SK-N-SH treated with all-trans-retinoic acid at 6 μM for 48 hours (cell line): ENCODE measurements around the gene TSEN2.

Experiments used
- ATAC-seq: fragments of 200-7000 bp; cut with Tn5 transposase; 3 replicates; pipeline ENCODE4 v1.9.1; 2020; ENCODE audit warnings: mild to moderate bottlenecking, moderate library complexity
- ARNTL ChIP-seq: fragments of 450-650 bp; formaldehyde crosslinking; IDR thresholded peaks from 2 replicates; pipeline ENCODE4 v1.5.0; 2020; ENCODE audit warnings: low read depth, mild to moderate bottlenecking, moderate library complexity, borderline replicate concordance
- BACH2 ChIP-seq: fragments of 250-450 bp; sonication (Bioruptor Pico); IDR thresholded peaks from 2 replicates; pipeline ENCODE4 v1.9.0; 2021; ENCODE audit warnings: mild to moderate bottlenecking, borderline replicate concordance
- CREB5 ChIP-seq: fragments of 250-450 bp; sonication (Bioruptor Pico); IDR thresholded peaks from 2 replicates; pipeline ENCODE4 v1.5.1; 2020; ENCODE audit warnings: low read depth, mild to moderate bottlenecking, moderate library complexity
- CSDC2 ChIP-seq: fragments of 250-450 bp; sonication (Bioruptor Pico); IDR thresholded peaks from 2 replicates; pipeline ENCODE4 v1.5.0; 2020; ENCODE audit warnings: mild to moderate bottlenecking, moderate library complexity
- CSRNP3 ChIP-seq: fragments of 250-450 bp; sonication (Bioruptor Pico); IDR thresholded peaks from 2 replicates; pipeline ENCODE4 v1.5.1; 2021; ENCODE audit warnings: mild to moderate bottlenecking, moderate library complexity
- GLIS3 ChIP-seq: fragments of 250-450 bp; sonication (Bioruptor Pico); IDR thresholded peaks from 2 replicates; pipeline ENCODE4 v1.5.0; 2020; ENCODE audit warnings: mild to moderate bottlenecking, moderate library complexity
- ISL1 ChIP-seq: fragments of 250-450 bp; sonication (Bioruptor Pico); IDR thresholded peaks from 2 replicates; pipeline ENCODE4 v2.1.2; 2022; ENCODE audit warnings: mild to moderate bottlenecking, moderate library complexity
- POU6F1 ChIP-seq: fragments of 250-450 bp; sonication (Bioruptor Pico); IDR thresholded peaks from 2 replicates; pipeline ENCODE4 v1.8.0; 2021; ENCODE audit warnings: low read depth, mild to moderate bottlenecking, moderate library complexity, borderline replicate concordance
- PPARA ChIP-seq: fragments of 250-450 bp; sonication (Bioruptor Pico); IDR thresholded peaks from 2 replicates; pipeline ENCODE4 v1.5.0; 2020; ENCODE audit warnings: mild to moderate bottlenecking, borderline replicate concordance
- RARB ChIP-seq: fragments of 250-450 bp; sonication (Bioruptor Pico); IDR thresholded peaks from 2 replicates; pipeline ENCODE4 v1.8.0; 2021; ENCODE audit warnings: mild to moderate bottlenecking, moderate library complexity
- SNAI2 ChIP-seq: fragments of 250-450 bp; sonication (Bioruptor Pico); IDR thresholded peaks from 2 replicates; pipeline ENCODE4 v1.5.0; 2020; ENCODE audit warnings: mild to moderate bottlenecking, moderate library complexity
- TCF4 ChIP-seq: fragments of 250-450 bp; sonication (Bioruptor Pico); IDR thresholded peaks from 2 replicates; pipeline ENCODE4 v1.8.0; 2021; ENCODE audit warnings: mild to moderate bottlenecking, moderate library complexity, borderline replicate concordance
- TOX ChIP-seq: fragments of 250-450 bp; sonication (Bioruptor Pico); IDR thresholded peaks from 2 replicates; pipeline ENCODE4 v1.8.0; 2021; ENCODE audit warnings: mild to moderate bottlenecking, moderate library complexity, borderline replicate concordance
- ZC3H10 ChIP-seq: fragments of 250-450 bp; sonication (Bioruptor Pico); IDR thresholded peaks from 2 replicates; pipeline ENCODE4 v1.5.1; 2021; ENCODE audit warnings: mild to moderate bottlenecking, moderate library complexity
- ZFP3 ChIP-seq: fragments of 250-450 bp; sonication (Bioruptor Pico); IDR thresholded peaks from 2 replicates; pipeline ENCODE4 v1.5.0; 2020; ENCODE audit warnings: mild to moderate bottlenecking, moderate library complexity
- ZFP30 ChIP-seq: fragments of 450-650 bp; formaldehyde crosslinking; IDR thresholded peaks from 2 replicates; pipeline ENCODE4 v1.5.0; 2022; ENCODE audit warnings: mild to moderate bottlenecking, moderate library complexity
- ZNF70 ChIP-seq: fragments of 450-650 bp; formaldehyde crosslinking; IDR thresholded peaks from 2 replicates; pipeline ENCODE4 v1.5.0; 2020; ENCODE audit warnings: mild to moderate bottlenecking, moderate library complexity
- ZNF8 ChIP-seq: fragments of 450-650 bp; formaldehyde crosslinking; IDR thresholded peaks from 2 replicates; pipeline ENCODE4 v1.5.0; 2020; ENCODE audit warnings: mild to moderate bottlenecking, moderate library complexity
- TF ChIP-seq, protein P1 (sequence below): fragments of 250-450 bp; sonication (Bioruptor Pico); IDR thresholded peaks from 2 replicates; pipeline ENCODE4 v1.8.0; 2020; ENCODE audit warnings: mild to moderate bottlenecking, moderate library complexity, borderline replicate concordance
- TF ChIP-seq, protein P2 (sequence below): fragments of 250-450 bp; sonication (Bioruptor Pico); IDR thresholded peaks from 2 replicates; pipeline ENCODE4 v1.5.0; 2020; ENCODE audit warnings: mild to moderate bottlenecking, moderate library complexity

The TSEN2 gene

GRCh38 chr3:12490547-12490946, 6.3 kb downstream of the TSEN2 start:
- no peak for ATAC-seq
- TF ChIP-seq, protein P1, sequence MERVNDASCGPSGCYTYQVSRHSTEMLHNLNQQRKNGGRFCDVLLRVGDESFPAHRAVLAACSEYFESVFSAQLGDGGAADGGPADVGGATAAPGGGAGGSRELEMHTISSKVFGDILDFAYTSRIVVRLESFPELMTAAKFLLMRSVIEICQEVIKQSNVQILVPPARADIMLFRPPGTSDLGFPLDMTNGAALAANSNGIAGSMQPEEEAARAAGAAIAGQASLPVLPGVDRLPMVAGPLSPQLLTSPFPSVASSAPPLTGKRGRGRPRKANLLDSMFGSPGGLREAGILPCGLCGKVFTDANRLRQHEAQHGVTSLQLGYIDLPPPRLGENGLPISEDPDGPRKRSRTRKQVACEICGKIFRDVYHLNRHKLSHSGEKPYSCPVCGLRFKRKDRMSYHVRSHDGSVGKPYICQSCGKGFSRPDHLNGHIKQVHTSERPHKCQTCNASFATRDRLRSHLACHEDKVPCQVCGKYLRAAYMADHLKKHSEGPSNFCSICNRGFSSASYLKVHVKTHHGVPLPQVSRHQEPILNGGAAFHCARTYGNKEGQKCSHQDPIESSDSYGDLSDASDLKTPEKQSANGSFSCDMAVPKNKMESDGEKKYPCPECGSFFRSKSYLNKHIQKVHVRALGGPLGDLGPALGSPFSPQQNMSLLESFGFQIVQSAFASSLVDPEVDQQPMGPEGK (CRISPR knock-in tag): no peak
- TF ChIP-seq ARNTL (no peak), CSRNP3 (CRISPR knock-in tag) (no peak), CREB5 (CRISPR knock-in tag) (no peak), TOX (CRISPR knock-in tag) (no peak), GLIS3 (CRISPR knock-in tag) (no peak), RARB (CRISPR knock-in tag) (no peak), BACH2 (CRISPR knock-in tag) (no peak), ZFP3 (CRISPR knock-in tag) (no peak), POU6F1 (CRISPR knock-in tag) (no peak), ZNF70 (no peak), SNAI2 (CRISPR knock-in tag) (no peak)
- TF ChIP-seq, protein P2, sequence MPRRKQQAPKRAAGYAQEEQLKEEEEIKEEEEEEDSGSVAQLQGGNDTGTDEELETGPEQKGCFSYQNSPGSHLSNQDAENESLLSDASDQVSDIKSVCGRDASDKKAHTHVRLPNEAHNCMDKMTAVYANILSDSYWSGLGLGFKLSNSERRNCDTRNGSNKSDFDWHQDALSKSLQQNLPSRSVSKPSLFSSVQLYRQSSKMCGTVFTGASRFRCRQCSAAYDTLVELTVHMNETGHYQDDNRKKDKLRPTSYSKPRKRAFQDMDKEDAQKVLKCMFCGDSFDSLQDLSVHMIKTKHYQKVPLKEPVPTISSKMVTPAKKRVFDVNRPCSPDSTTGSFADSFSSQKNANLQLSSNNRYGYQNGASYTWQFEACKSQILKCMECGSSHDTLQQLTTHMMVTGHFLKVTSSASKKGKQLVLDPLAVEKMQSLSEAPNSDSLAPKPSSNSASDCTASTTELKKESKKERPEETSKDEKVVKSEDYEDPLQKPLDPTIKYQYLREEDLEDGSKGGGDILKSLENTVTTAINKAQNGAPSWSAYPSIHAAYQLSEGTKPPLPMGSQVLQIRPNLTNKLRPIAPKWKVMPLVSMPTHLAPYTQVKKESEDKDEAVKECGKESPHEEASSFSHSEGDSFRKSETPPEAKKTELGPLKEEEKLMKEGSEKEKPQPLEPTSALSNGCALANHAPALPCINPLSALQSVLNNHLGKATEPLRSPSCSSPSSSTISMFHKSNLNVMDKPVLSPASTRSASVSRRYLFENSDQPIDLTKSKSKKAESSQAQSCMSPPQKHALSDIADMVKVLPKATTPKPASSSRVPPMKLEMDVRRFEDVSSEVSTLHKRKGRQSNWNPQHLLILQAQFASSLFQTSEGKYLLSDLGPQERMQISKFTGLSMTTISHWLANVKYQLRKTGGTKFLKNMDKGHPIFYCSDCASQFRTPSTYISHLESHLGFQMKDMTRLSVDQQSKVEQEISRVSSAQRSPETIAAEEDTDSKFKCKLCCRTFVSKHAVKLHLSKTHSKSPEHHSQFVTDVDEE (CRISPR knock-in tag): no peak

- no peak for ATAC-seq
- TF ChIP-seq BACH2 (CRISPR knock-in tag): no peak
- no peak for TF ChIP-seq CREB5 (CRISPR knock-in tag)
- TF ChIP-seq ZNF70: no peak
- no peak for TF ChIP-seq ARNTL
- TF ChIP-seq RARB (CRISPR knock-in tag): no peak
- no peak for TF ChIP-seq CSRNP3 (CRISPR knock-in tag)
- TF ChIP-seq ISL1 (CRISPR knock-in tag): no peak
- no peak for TF ChIP-seq ZFP30 (CRISPR knock-in tag)
- TF ChIP-seq TCF4 (CRISPR knock-in tag): no peak
- no peak for TF ChIP-seq TOX (CRISPR knock-in tag)
- TF ChIP-seq PPARA (CRISPR knock-in tag): no peak
- no peak for TF ChIP-seq SNAI2 (CRISPR knock-in tag)
- TF ChIP-seq, protein P2 (CRISPR knock-in tag): no peak
- no peak for TF ChIP-seq CSDC2
- no peak for TF ChIP-seq POU6F1 (CRISPR knock-in tag)
- no peak for TF ChIP-seq ZFP3 (CRISPR knock-in tag)
- no peak for TF ChIP-seq ZC3H10
- no peak for TF ChIP-seq ZNF8 (CRISPR knock-in tag)
Measured at GRCh38 chr3:12495749-12496452, 11.6 kb downstream of the TSEN2 start.
